Naive thymus-derived CD8-positive, alpha-beta T cell (primary cell): ENCODE results near the gene RGL1. TPM values are rescaled to one million over a fixed set of nuclear protein-coding genes. Genes with fewer than 3 reads are reported as not detected.
"Not testable (repeated sequence)": the region's sequence is repeated elsewhere in the genome, so short reads cannot be mapped to it uniquely, and the experiment has no call there.

ENCODE experiments used
- ATAC-seq, 2 donors: fragments of 150-1000 bp; cut with Tn5 transposase in 1 of 2; sonication (Bioruptor Pico), chemical (Tn5 transposase) in 1 of 2; 1 replicate in 1 of 2; 2 replicates in 1 of 2; pipeline ENCODE4 v1.10.0; 2021; ENCODE audit warnings: mild to moderate bottlenecking in 2 of 2, moderate library complexity in 2 of 2
- POLR2A ChIA-PET: fragments of 350-600 bp; sonication (Branson Sonifier 250); formaldehyde crosslinking; loops from one replicate; lab custom pipeline; 2021; ENCODE audit warnings: antibody characterized with exemption; lab: Charles Lee
- DNase-seq, 10 donors: peaks; one replicate each; pipeline versions ENCODE4 v3.0.0 to v3.0.0-alpha.2; 2020 to 2022
- H3K27ac Mint-ChIP-seq, 10 donors: one replicate each; pipeline ENCODE4 v1.8.0; 2020 to 2022; ENCODE audit warnings: mild to moderate bottlenecking in 10 of 10, mixed read lengths in 10 of 10, moderate library complexity in 4 of 10, inconsistent platforms in 1 of 10
- H3K27me3 Mint-ChIP-seq, 5 donors: one replicate each; pipeline ENCODE4 v1.8.0; 2021 to 2022; ENCODE audit warnings: mixed read lengths in 5 of 5
- H3K36me3 Mint-ChIP-seq, 3 donors: one replicate each; pipeline ENCODE4 v1.8.0; 2020 to 2022; ENCODE audit warnings: mixed read lengths in 3 of 3, mild to moderate bottlenecking in 2 of 3, inconsistent platforms in 1 of 3
- H3K4me1 Mint-ChIP-seq, 4 donors: one replicate each; pipeline ENCODE4 v1.8.0; 2021 to 2022; ENCODE audit warnings: mixed read lengths in 4 of 4
- H3K4me3 Mint-ChIP-seq, 10 donors: one replicate each; pipeline ENCODE4 v1.8.0; 2020 to 2022; ENCODE audit warnings: mild to moderate bottlenecking in 10 of 10, mixed read lengths in 10 of 10, moderate library complexity in 6 of 10, inconsistent platforms in 1 of 10
- H3K9me3 Mint-ChIP-seq, 9 donors: one replicate each; pipeline ENCODE4 v1.8.0; 2020 to 2022; ENCODE audit warnings: mixed read lengths in 9 of 9, mild to moderate bottlenecking in 3 of 9, inconsistent platforms in 1 of 9, moderate library complexity in 1 of 9
- polyA plus RNA-seq, 3 donors: library from polyadenylated mRNA; unstranded; fragments of 300-500 nt; fragmentation: Illumina TruSeq; gene quantifications; one replicate each; pipeline ENCODE4 v1.2.3, GENCODE V29; 2021
- total RNA-seq, 8 experiments: library from RNA in 2 of 8; stranded (reverse) in 2 of 8; gene quantifications; one replicate each; pipeline ENCODE4 v1.2.3 and lab custom pipeline; 2021 to 2026

RGL1 gene
- total and polyA plus RNA-seq, 5 experiments from 2014 or later = 1.1 to 2.1 (median 1.8) TPM

DNA sequence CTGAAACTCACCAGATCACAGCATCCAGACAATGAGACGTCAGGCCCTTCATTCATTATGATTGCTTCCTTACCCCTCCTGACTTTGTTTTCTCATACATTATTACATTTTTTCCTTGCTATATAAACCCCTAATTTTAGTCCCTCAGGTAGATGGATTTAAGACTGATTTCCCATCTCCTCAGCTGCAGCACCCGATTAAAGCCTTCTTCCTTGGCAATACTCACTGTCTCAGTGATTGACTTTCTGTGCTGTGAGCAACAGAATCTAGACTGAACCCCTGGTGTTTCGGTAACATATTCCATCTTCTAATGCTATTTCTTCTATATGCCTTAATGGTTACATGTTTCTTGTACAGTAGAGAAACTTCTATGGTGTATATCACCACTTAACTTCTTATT lies 30.0 kb upstream of the RGL1 start:
- Mint-ChIP-seq H3K27me3 (no peaks in the 10 kb centered on the region), H3K27ac (no peak overlapping the region), H3K4me1 (peaks cover 0 to 2% (median 0%) of the 10 kb centered on the region in 4 donors), H3K4me3 (no peak overlapping the region), H3K36me3 (peaks cover 13 to 40% (median 36%) of the 10 kb centered on the region in 3 donors), H3K9me3 (peaks cover 16 to 49% (median 34%) of the 10 kb centered on the region in 9 donors)
- POLR2A ChIA-PET = no interaction called here
- ATAC-seq (no peak), DNase-seq (no peak)

DNA sequence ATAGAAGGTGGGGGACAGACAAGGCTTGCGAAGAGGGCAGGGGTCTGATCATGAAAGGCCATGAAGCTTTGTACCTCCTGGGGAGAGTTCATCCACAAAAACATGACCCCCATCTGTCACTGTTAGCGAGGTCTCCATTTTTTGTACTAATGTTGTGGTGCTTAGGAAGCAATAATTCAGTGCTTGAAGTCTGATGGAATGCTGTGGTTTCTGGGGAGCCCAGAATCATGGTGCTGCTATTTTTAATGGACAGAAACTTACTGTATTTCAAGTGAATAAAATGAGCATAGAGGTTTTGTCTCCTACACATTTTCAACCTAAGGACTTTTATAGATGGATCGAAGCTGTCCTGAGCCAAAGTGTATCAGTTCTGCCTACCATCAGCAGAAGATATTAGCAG lies 28.2 kb upstream of the RGL1 start:
- ATAC-seq (no peak), DNase-seq (no peak)
- POLR2A ChIA-PET = no interaction called here
- H3K36me3 Mint-ChIP-seq = peaks cover 8 to 25% (median 23%) of the 10 kb centered on the region in 3 donors
- peaks cover 10 to 33% (median 19%) of the 10 kb centered on the region in 9 donors for H3K9me3 Mint-ChIP-seq
- no peak overlapping the region for H3K4me3 Mint-ChIP-seq
- H3K27ac Mint-ChIP-seq = no peak overlapping the region
- H3K27me3 Mint-ChIP-seq = no peaks in the 10 kb centered on the region
- no peaks in the 10 kb centered on the region for H3K4me1 Mint-ChIP-seq

DNA sequence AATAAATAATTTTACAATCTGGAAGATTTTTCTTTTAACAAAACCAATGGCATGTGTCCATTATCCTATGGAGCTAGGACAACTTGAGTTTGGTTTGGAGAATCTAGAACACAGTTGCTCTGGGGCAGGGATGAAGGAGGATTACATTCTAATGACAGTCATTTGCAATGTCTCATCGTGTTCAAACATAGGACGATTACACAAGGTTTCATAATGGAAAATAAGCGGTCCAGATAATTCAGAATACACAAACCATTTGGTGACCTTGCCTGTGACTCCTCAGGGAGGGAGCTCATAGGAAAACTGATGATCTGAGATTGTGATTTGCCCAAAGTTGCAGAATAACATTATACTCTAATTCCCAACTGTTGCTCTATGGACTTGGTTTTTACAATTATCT lies 27.6 kb upstream of the RGL1 start:
- no peak overlapping the region for H3K4me3 Mint-ChIP-seq
- H3K36me3 Mint-ChIP-seq = peaks cover 7 to 22% (median 20%) of the 10 kb centered on the region in 3 donors
- ATAC-seq (no peak), DNase-seq (no peak)
- H3K27me3 Mint-ChIP-seq = no peaks in the 10 kb centered on the region
- H3K9me3 Mint-ChIP-seq = peaks cover 10 to 28% (median 19%) of the 10 kb centered on the region in 9 donors
- POLR2A ChIA-PET = no interaction called here
- no peak overlapping the region for H3K27ac Mint-ChIP-seq
- H3K4me1 Mint-ChIP-seq = no peaks in the 10 kb centered on the region

DNA sequence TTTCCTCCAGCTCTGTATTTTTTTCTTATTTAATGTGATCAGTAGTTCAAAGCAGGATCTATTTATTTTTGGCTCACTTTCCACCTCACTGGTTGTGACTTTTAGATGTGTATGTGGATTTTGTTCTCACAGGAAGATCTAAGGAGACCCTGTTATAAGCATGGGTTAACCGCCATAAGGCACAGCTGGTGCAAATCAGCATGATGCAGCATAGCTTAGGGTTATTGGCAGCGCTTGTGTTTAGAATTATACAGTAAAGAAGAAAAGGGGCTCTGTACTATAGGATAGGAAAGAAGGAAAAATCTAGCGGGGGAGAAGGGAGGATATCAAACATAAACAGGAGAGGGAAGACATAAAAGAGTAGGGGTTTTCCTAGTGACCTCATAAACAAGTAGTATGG lies 26.9 kb upstream of the RGL1 start:
- H3K9me3 Mint-ChIP-seq = peaks cover 10 to 24% (median 18%) of the 10 kb centered on the region in 9 donors
- ATAC-seq = no peak
- POLR2A ChIA-PET = no interaction called here
- no peaks in the 10 kb centered on the region for H3K4me1 Mint-ChIP-seq
- peak overlapping the region in 1 of 10 donors; percentile 19 for H3K27ac Mint-ChIP-seq
- H3K4me3 Mint-ChIP-seq = no peak overlapping the region
- no peaks in the 10 kb centered on the region for H3K27me3 Mint-ChIP-seq
- H3K36me3 Mint-ChIP-seq = peaks cover 7 to 19% (median 17%) of the 10 kb centered on the region in 3 donors
- DNase-seq = no peak

DNA sequence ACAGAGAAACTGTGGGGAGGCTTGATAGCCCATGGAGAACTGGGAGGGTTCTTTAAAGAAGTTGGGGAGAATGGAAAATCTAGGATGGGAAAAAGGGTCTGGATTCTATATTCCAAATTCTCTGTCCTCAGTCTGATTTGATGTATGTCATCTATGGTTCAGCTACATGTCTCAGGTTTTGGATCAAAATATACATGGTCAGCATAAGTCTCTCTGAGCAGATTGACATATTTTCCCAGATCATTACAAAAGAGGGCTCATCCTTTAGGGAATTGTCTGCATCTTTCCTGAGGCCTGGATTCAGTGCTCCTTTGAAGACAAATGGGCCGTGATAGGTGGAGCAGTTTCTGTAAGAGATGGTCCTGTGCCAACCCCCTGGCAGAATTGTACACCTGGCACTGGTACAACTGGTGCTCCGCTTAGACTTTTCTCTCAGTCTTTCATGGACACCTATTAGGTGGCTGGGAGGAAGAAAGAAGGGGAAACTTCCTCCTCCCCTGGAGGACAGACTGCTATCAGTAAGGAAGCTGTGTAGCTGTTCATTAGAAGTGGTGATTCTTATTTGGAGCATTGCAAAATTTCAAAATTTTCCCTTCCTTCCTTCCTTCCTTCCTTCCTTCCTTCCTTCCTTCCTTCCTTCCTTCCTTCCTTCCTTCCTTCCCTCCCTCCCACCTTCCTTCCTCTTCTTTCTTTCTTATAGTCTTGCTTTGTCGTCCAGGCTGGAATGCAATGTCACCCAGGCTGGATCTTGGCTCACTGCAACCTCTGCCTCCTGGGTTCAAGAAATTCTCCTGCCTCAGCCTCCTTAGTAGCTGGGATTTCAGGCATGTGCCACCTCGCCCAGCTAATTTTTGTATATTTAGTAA lies 26.1 kb upstream of the RGL1 start:
- Mint-ChIP-seq H3K27ac (no peak overlapping the region), H3K4me1 (no peaks in the 10 kb centered on the region), H3K36me3 (peaks cover 7 to 11% (median 9%) of the 10 kb centered on the region in 3 donors), H3K9me3 (peaks cover 7 to 18% (median 11%) of the 10 kb centered on the region in 9 donors), H3K4me3 (no peak overlapping the region), H3K27me3 (no peaks in the 10 kb centered on the region)
- DNase-seq (no peak), ATAC-seq (no peak)
- POLR2A ChIA-PET = no interaction called here

DNA sequence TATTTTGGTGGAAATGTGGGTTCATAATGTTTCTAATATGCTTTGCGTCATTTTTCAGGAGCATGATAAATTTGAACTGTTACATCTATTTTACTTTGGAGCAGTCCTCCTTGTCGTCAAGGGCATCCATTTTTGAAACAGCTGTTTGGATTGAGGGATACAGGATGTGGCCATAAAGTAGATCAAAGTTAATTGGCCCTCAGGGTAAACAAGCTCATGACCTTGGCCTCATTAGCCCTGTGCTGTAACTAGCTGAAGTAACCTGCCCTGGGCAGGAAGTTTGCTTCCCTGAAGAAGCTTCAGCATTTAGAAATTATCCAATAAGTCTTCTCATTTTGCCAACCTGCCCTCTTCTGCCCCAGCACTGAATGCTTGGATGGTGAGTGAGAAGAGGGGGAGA lies 24.8 kb upstream of the RGL1 start:
- no peaks in the 10 kb centered on the region for H3K27me3 Mint-ChIP-seq
- ATAC-seq = no peak
- no peak overlapping the region for H3K4me3 Mint-ChIP-seq
- peaks cover under 1 to 4% (median under 1%) of the 10 kb centered on the region in 3 donors for H3K36me3 Mint-ChIP-seq
- DNase-seq = no peak
- POLR2A ChIA-PET = no interaction called here
- no peak overlapping the region for H3K27ac Mint-ChIP-seq
- no peaks in the 10 kb centered on the region for H3K4me1 Mint-ChIP-seq
- H3K9me3 Mint-ChIP-seq = peaks cover 0 to 7% (median 3%) of the 10 kb centered on the region in 9 donors

DNA sequence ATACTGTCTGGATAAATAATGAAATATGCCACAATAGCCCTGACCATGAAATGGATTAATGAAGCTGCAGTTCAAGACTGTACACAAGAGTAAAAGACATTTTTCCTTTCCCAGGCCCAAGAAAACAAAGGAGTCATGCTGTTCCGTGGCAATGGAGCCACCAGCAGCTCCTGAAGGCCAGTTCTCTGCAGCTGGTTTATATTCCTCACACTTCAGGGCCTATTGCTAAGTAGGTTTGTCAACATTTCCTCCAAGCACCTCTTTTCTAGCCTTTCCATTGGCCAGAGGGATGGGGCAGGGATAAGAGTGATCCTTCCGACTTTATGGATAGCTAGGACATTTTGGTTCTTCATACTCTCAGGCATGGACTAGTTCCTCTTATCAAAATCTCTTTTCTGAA lies 24.2 kb upstream of the RGL1 start:
- no peaks in the 10 kb centered on the region for H3K27me3 Mint-ChIP-seq
- POLR2A ChIA-PET = no interaction called here
- H3K36me3 Mint-ChIP-seq = peaks cover 0 to 5% (median 0%) of the 10 kb centered on the region in 3 donors
- H3K4me3 Mint-ChIP-seq = no peak overlapping the region
- no peak overlapping the region for H3K27ac Mint-ChIP-seq
- DNase-seq (no peak), ATAC-seq (no peak)
- no peaks in the 10 kb centered on the region for H3K4me1 Mint-ChIP-seq
- H3K9me3 Mint-ChIP-seq = peaks cover 0 to 4% (median 0%) of the 10 kb centered on the region in 9 donors

DNA sequence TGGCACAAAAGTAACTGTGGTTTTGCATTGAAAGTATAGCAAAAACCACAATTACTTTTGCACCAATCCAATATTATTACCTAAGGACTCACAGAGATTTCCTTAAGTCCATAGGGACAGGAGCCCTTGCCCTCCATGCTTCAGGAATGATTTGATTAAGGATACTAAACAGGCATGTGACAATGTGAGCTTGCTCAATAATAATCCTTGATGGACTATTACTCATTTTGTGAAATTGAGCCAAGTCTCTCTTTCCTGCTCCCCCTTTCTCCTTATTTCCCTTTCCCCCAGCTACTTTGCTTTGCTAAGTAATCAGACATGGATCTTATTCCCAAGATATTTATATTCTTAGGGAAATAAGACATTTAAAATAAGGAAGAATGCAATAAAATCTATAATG lies 21.6 kb upstream of the RGL1 start:
- Mint-ChIP-seq H3K36me3 (peaks cover 0 to 5% (median 0%) of the 10 kb centered on the region in 3 donors), H3K27me3 (no peaks in the 10 kb centered on the region), H3K4me1 (peaks cover 0 to 2% (median 0%) of the 10 kb centered on the region in 4 donors), H3K27ac (no peak overlapping the region), H3K4me3 (no peak overlapping the region), H3K9me3 (no peaks in the 10 kb centered on the region)
- POLR2A ChIA-PET = no interaction called here
- DNase-seq (no peak), ATAC-seq (no peak)

DNA sequence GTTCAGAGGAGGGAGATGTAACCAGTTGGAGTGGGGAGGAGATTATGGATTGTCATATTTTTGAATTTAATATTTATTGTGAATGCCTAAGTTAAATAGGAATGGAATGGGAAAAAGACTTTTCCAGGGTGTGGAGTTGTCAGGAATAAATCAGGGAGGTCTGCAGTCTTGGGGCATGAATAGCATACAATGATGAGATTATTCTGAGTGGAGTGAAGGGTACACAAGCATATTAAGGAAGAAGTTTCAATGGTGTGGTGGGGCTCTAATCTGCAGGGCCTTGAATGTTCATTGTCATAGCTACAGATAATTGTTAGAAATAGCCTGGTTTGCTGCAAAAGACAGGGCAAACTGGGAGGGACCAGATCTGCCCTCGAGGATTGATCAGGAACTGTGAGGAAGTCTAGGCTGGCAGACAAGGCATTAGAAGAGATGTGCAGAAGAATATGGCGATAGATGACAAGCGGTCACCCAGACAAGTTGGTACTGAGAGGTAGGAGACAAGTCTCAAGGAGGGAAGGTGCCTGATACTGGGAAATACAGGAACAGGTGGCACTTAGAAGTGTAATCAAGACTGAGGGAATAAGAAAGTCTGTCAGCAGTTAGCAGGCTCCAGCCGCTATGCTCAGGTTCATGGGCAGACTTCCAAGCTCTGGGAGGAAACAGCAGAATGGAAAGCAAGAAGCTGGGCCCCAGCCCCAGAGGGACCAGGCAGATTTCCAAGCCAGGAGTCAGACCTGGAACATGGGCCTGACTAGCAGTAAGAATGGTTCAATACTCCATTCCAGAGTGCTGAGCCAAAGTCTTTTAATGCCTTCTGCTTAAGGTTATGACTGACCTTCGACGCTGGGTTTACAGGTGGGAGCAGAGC lies 20.9 kb upstream of the RGL1 start:
- Mint-ChIP-seq H3K36me3 (peaks cover 0 to 5% (median 0%) of the 10 kb centered on the region in 3 donors), H3K27me3 (no peaks in the 10 kb centered on the region), H3K9me3 (no peaks in the 10 kb centered on the region), H3K27ac (peak overlapping the region in 1 of 10 donors; percentile 31), H3K4me3 (no peak overlapping the region), H3K4me1 (peaks cover 0 to 2% (median 0%) of the 10 kb centered on the region in 4 donors)
- POLR2A ChIA-PET = no interaction called here
- DNase-seq (no peak), ATAC-seq (no peak)

DNA sequence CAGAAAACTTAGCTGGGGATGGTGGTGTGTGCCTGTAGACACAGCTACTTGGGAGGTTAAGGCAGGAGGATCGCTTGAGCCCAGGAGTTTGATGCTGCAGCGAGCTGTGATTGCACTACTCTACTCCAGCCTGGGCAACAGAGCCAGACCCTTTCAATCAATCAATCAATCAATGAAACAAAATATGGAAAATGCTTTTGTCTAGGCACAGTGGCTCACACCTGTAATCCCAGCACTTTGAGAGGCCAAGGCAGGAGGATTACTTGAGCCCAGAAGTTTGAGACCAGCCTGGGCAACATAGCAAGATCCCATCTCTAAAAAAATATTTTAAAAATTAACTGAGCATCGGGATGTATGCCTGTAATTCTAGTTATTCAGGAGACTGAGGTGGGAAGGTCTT lies 19.0 kb upstream of the RGL1 start:
- H3K36me3 Mint-ChIP-seq, H3K9me3 Mint-ChIP-seq, H3K27ac Mint-ChIP-seq, POLR2A ChIA-PET, DNase-seq, ATAC-seq, H3K4me3 Mint-ChIP-seq, H3K27me3 Mint-ChIP-seq, H3K4me1 Mint-ChIP-seq: not testable (repeated sequence)

DNA sequence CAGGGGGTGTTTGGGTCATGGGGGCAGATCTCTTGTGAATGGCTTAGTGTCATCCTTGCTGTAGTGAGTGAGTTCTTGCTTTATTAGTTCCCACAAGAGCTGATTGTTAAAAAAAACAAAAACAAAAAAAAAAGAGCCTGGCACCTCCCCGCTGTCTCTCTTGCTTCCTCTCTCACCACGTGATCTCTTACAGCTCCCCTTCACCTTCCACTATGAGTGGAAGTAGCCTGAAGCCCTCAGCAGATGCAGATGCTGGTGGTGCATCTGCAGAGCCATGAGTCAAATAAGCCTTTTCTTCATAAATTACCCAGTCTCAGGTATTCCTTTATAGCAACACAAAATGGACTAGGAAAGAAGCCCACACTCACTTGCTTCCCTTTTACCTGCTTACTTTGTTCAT lies 17.2 kb upstream of the RGL1 start:
- ATAC-seq (no peak), DNase-seq (no peak)
- Mint-ChIP-seq H3K9me3 (peaks cover 0 to 2% (median 0%) of the 10 kb centered on the region in 9 donors), H3K27me3 (no peaks in the 10 kb centered on the region), H3K36me3 (peaks cover 0 to 10% (median 2%) of the 10 kb centered on the region in 3 donors), H3K27ac (no peak overlapping the region), H3K4me1 (peaks cover 0 to 2% (median 0%) of the 10 kb centered on the region in 4 donors), H3K4me3 (no peak overlapping the region)
- POLR2A ChIA-PET = no interaction called here

DNA sequence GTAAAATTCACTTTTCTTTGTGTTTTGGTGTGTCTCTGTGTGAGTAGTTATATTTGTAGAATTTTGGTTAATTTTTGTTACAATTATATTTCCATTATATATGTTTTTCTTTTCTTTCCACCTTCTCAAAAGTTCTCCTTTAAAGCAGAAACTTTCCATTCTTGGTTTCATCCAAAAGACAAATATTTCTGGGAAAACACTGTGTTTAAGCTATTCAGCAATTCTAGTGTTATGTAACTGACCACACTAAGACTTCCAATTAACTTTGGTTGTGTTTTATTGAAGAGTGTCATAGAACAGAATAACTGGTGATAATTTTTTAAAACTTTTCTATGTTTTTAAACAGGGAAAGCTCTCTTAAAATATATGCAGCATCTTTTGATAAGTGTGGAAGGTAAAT lies 13.6 kb upstream of the RGL1 start:
- POLR2A ChIA-PET = no interaction called here
- no peak overlapping the region for H3K4me3 Mint-ChIP-seq

DNA sequence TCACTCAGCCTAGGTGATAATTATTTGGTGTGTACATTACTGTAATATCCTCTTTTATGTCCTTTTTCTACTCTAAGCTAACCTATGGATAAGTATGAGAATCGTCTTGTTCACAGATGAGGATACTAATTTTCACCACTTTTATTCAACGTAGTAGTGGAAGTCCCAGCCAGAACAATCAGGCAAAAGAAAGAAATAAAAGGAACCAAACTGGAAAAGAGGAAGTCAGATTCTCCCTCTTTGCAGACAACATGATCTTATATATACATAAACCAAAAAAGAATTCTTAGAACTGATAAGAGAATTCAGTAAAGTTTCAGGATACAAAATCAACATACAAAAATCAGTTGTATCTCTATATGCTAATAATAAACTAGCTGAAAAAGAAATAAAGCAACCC lies 12.6 kb upstream of the RGL1 start:
- H3K4me1 Mint-ChIP-seq = peaks cover 0 to 2% (median 0%) of the 10 kb centered on the region in 4 donors
- H3K27me3 Mint-ChIP-seq = no peaks in the 10 kb centered on the region
- H3K27ac Mint-ChIP-seq = no peak overlapping the region
- DNase-seq = no peak
- peaks cover 0 to 5% (median 2%) of the 10 kb centered on the region in 3 donors for H3K36me3 Mint-ChIP-seq
- ATAC-seq = no peak
- H3K4me3 Mint-ChIP-seq = no peak overlapping the region
- peaks cover 0 to 5% (median 0%) of the 10 kb centered on the region in 9 donors for H3K9me3 Mint-ChIP-seq
- POLR2A ChIA-PET = no interaction called here

More for the DNA sequence above, 13.6 kb upstream of the RGL1 start:
- peaks cover 0 to 5% (median 2%) of the 10 kb centered on the region in 3 donors for H3K36me3 Mint-ChIP-seq
- peaks cover 0 to 5% (median 0%) of the 10 kb centered on the region in 9 donors for H3K9me3 Mint-ChIP-seq
- H3K27me3 Mint-ChIP-seq = no peaks in the 10 kb centered on the region
- H3K27ac Mint-ChIP-seq = no peak overlapping the region
- DNase-seq (no peak), ATAC-seq (no peak)
- H3K4me1 Mint-ChIP-seq = peaks cover 0 to 2% (median 0%) of the 10 kb centered on the region in 4 donors
